ENCODE results near the gene DNAAF5.
"Not testable (repeated sequence)": the region's sequence is repeated elsewhere in the genome, so short reads cannot be mapped to it uniquely, and the experiment has no call there.

Gene DNAAF5

DNA sequence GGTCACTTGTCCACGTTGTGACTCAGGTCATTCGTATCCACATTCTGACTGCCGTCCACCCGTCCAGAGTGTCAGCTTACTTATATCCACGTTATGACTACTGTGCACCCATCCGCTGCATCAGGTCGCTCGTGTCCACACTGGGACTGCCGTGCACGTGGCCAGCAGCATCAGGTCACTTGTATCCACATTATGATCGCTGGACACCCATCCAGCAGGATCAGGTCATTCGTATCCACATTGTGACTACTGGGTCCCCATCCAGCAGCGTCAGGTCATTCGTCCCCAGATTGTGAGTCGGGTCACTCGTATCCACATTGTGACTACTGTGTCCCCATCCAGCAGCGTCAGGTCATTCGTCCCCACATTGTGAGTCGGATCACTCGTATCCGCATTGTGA is 58.5 kb downstream of the DNAAF5 start:
- no peak for DNase-seq

GRCh38 chr7:785416-785815 is 58.9 kb downstream of the DNAAF5 start:
- no peak for DNase-seq

GRCh38 chr7:786472-787255 is 60.2 kb downstream of the DNAAF5 start:
- peak; percentile 69 for DNase-seq

- no peak for DNase-seq
Measured at GRCh38 chr7:787332-788240, 61.1 kb downstream of the DNAAF5 start.

DNA sequence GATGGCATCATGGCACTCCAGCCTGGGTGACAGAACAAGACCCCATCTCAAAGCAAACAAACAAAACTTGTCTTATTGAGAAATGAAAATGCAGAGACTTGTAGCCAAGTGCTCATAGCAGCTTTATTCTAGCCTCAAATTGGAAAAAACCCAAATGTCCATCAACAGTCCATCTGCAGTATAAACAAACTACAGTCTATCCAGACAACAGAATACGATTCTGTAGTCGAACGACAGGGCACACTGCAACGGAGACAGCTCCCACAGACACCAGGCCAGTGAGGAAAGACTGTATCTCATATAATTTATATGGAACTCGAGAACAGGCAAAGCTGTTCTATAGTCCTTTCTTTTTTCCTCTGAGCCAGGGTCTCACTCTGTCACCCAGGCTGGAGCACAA is 65.0 kb downstream of the DNAAF5 start:
- DNase-seq: no peak

GRCh38 chr7:794207-794606 is 67.7 kb downstream of the DNAAF5 start:
- no peak for DNase-seq

DNA sequence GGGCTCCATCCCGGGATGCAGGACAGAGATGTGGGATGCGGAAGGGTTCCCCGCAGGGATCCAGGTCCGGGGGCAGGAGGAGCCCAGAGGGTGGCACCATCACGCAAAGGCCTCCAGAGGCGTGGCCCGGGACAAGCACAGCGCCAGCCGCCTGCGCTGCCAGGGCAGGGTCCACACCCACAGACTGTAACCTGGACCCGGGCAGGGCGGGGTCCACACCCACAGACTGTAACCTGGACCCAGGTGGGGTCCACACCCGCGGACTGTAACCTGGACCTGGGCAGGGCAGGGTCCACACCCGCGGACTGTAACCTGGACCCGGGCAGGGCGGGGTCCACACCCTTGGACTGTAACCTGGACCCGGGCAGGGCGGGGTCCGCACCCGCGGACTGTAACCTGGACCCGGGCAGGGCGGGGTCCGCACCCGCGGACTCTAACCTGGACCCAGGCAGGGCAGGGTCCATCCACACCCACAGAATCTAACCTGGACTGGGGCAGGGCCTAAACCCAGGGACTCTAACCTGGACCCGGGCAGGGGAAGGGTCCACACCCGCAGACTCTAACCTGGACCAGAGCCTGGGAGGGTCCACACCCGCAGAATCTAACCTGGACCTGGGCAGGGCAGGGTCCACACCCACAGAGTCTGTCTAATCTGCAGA is 68.3 kb downstream of the DNAAF5 start:
- no peak for DNase-seq

DNA sequence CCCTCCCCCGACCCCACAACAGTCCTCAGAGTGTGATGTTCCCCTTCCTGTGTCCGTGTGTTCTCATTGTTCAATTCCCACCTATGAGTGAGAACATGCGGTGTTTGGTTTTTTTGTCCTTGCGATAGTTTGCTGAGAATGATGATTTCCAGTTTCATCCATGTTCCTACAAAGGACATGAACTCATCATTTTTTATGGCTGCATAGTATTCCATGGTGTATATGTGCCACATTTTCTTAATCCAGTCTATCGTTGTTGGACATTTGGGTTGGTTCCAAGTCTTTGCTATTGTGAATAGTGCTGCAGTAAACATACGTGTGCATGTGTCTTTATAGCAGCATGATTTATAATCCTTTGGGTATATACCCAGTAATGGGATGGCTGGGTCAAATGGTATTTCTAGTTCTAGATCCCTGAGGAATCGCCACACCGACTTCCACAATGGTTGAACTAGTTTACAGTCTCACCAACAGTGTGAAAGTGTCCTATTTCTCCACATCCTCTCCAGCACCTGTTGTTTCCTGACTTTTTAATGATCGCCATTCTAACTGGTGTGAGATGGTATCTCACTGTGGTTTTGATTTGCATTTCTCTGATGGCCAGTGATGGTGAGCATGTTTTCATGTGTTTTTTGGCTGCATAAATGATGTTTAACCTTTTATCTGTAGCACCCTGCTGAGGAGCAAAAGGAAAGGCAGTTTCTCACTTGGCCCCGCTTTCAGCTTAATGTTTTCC is 70.1 kb downstream of the DNAAF5 start:
- DNase-seq: not testable (repeated sequence)

GRCh38 chr7:798921-799470 is 72.5 kb downstream of the DNAAF5 start:
- no peak for DNase-seq

DNA sequence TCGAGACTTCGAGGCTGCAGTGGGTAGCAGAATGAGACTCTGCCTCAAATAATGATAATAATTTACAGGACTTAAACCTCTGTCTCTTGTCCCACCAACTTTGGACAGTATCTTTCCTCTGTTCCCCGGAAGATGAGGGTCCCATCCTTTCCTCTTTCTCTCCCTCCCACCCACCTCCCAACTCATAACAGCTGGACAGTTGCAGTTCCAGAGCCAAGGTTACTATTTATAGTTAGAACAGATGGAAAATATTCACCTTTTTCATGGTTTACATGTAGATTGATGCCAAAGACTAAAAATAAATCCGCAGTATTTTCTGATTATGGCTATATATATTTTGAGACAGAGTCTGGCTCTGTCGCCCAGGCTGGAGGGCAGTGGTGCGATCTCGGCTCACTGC is 74.2 kb downstream of the DNAAF5 start:
- no peak for DNase-seq

DNA sequence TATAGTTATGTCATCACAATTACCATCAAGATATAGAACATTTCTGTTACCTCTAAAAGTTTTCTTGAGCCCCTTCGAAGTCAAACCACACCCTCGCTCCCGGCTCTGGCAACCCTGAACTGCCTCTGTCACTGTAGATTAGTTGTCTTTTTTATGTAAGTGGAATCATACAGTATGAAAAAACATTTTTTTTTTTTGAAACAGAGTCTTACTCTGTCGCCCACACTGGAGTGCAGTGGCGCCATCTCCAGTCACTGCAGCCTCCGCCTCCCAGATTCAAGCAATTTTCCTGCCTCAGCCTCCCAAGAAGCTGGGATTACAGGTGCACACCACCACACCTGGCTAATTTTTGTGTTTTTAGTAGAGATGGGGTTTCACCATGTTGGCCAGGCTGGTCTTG is 74.9 kb downstream of the DNAAF5 start:
- DNase-seq: not testable (repeated sequence)

GRCh38 chr7:801940-802381 is 75.5 kb downstream of the DNAAF5 start:
- DNase-seq: no peak

DNA sequence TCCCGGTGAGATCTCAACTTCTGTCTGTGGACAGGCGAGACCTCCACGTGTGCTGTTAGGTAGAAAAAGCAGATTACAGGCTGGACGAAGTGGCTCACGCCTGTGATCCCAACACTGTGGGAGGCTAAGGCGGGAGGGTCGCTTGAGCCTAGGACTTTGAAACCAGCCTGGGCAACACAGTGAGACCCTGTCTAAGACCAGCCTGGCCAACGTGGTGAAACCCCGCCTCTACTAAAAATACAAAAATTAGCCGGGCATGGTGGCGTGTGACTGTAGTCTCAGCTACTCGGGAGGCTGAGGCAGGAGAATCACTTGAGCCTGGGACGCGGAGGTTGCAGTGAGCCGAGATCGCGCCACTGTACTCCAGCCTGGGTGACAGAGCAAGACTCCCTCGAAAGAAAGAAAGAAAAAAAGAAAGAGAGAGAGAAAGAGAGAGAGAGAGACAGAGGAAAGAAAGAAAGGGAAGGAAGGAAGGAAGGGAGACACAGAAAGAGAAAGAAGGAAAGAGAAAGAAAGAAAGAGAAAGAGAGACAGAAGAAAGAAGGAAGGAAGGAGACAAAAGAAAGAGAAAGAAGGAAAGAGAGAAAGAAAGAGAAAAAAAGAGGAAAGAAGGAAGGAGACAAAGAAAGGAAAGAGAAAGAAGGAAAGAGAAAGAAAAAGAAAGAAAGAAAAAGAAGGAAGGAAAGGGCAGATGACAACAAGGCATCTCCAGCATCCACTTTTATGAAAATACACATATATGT is 76.2 kb downstream of the DNAAF5 start:
- no peak for DNase-seq

GRCh38 chr7:803243-803635 is 76.7 kb downstream of the DNAAF5 start:
- DNase-seq: no peak

GRCh38 chr7:803796-804195 is 77.3 kb downstream of the DNAAF5 start:
- DNase-seq: not testable (repeated sequence)

- no peak for DNase-seq
Measured at GRCh38 chr7:805261-805660, 78.8 kb downstream of the DNAAF5 start.

- DNase-seq: peak; percentile 16
Measured at GRCh38 chr7:815284-816216, 89.1 kb downstream of the DNAAF5 start.

DNA sequence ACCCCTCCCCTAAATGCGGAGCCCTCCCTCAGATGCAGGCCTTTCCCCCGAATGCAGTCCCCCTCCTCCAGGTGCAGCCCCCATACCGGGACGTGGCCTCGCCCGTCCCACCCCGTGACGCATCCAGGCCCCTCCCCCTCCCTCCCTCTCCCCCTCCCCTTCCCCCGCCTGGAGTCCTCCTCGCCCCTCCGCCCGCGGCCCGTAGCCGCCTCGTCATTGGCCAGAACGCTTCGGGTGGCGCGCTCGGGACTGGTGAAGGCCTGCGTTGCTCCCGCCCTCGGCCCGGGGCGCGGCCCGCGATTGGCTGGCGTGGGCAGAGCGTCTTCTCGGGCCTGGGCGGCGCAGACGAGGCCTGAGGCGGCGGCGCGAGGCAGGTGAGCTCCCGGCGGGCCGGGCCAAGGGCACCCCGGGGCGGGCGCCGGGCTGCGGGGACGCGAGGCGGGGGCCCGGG is 89.8 kb downstream of the DNAAF5 start:
- peak; percentile 97 for DNase-seq

DNA sequence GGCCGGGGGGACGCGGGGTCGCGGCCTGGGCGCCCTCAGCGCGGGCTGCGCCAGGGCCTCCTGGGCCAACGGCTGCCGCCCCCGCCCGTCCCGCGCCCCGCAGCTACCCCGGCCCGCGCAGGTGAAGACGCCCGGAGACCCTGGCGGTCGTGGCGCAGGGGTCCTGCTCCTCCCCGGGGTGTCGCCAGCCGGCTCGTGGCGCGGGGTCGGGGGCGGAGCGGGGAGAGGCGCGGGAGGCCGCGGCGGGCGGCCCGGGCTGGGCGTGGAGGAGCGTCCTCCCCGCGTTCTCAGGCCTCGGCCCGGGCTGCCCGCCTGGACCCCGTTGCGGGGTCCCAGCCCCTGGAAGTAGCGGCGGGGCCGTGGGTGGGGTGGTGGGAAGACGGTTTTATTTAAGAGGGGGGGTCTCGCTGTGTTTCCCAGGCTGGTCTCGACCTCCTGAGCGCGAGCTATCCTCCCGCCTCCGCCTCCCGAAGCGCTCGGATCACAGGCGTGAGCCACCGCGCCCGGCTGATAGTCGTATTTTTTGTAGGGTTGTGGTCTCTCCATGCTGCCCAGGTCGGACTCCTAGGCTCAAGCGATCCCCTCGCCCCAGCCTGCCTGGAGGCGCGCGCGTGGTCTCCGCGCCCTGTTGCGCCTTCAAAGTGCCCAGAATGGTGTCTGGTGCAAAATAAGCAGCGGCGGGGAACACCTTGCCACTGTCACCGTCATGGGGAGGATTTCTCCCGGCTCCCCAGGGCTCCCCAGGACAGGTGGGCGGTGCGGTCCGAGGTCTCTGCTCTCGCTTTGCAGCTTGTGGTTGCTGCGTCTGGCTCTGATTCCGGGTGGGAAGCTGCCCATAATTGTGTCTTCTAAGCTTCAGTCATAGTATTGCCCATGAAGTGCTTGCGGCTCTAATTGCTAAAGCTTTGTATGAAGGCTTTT is 90.5 kb downstream of the DNAAF5 start:
- peak; percentile 31 for DNase-seq
